ENCODE measurements around the gene USP13.
A peak's percentile ranks its signal among the peaks of the same experiment; 100 is the strongest.
"Not testable (repeated sequence)": the region's sequence is repeated elsewhere in the genome, so short reads cannot be mapped to it uniquely, and the experiment has no call there.

The USP13 gene

GRCh38 chr3:179652447-179653095, at the start of gene USP13:
USP13 (plus strand) TSS chr3:179653040; CDS start chr3:179653226, 186 bp downstream.
- peak; percentile 38 to 44 for DNase-seq (ENCODE audit: low read depth in 2 of 2)

- DNase-seq (ENCODE audit: low read depth in 2 of 2), result no peak
Measured at GRCh38 chr3:179603321-179603720, 49.5 kb upstream of the USP13 start.

- DNase-seq (ENCODE audit: low read depth in 2 of 2), result no peak
Measured at GRCh38 chr3:179603831-179604230, 49.0 kb upstream of the USP13 start.

- DNase-seq (ENCODE audit: low read depth in 2 of 2), result peak; percentile 85 to 87
Measured at GRCh38 chr3:179604321-179605078, 48.3 kb upstream of the USP13 start, which contains the start of the genes MRPL47 and NDUFB5. MRPL47 (minus strand) TSS chr3:179604638; CDS start chr3:179604624, 14 bp downstream. NDUFB5 (plus strand) TSS chr3:179604794; CDS start chr3:179604816, 22 bp downstream.

GRCh38 chr3:179606534-179607085, 46.2 kb upstream of the USP13 start:
- no peak for DNase-seq (ENCODE audit: low read depth in 2 of 2)

- DNase-seq (ENCODE audit: low read depth in 2 of 2), result no peak
Measured at GRCh38 chr3:179608931-179609720, 43.7 kb upstream of the USP13 start.

- no peak for DNase-seq (ENCODE audit: low read depth in 2 of 2)
Measured at GRCh38 chr3:179610066-179610465, 42.8 kb upstream of the USP13 start.

- DNase-seq (ENCODE audit: low read depth in 2 of 2), result no peak
Measured at GRCh38 chr3:179613807-179614206, 39.0 kb upstream of the USP13 start.

GRCh38 chr3:179615458-179616173, 37.2 kb upstream of the USP13 start:
- no peak for DNase-seq (ENCODE audit: low read depth in 2 of 2)

- no peak for DNase-seq (ENCODE audit: low read depth in 2 of 2)
Measured at GRCh38 chr3:179622023-179622422, 30.8 kb upstream of the USP13 start.

GRCh38 chr3:179624451-179624850, 28.4 kb upstream of the USP13 start:
- no peak for DNase-seq (ENCODE audit: low read depth in 2 of 2)

GRCh38 chr3:179630753-179631451, 21.9 kb upstream of the USP13 start:
- no peak for DNase-seq (ENCODE audit: low read depth in 2 of 2)

- DNase-seq (ENCODE audit: low read depth in 2 of 2), result no peak
Measured at GRCh38 chr3:179640469-179640868, 12.4 kb upstream of the USP13 start.

GRCh38 chr3:179642871-179643270, 10.0 kb upstream of the USP13 start:
- no peak for DNase-seq (ENCODE audit: low read depth in 2 of 2)

GRCh38 chr3:179643837-179644236, 9.0 kb upstream of the USP13 start:
- DNase-seq (ENCODE audit: low read depth in 2 of 2), result not testable (repeated sequence)

- no peak for DNase-seq (ENCODE audit: low read depth in 2 of 2)
Measured at GRCh38 chr3:179646177-179646576, 6.7 kb upstream of the USP13 start.

- no peak for DNase-seq (ENCODE audit: low read depth in 2 of 2)
Measured at GRCh38 chr3:179651687-179652446, 973 bp upstream of the USP13 start.

- peak; percentile 44 to 65 for DNase-seq (ENCODE audit: low read depth in 2 of 2)
Measured at GRCh38 chr3:179653096-179653797, 407 bp downstream of the USP13 start.

GRCh38 chr3:179655236-179655635, 2.4 kb downstream of the USP13 start:
- DNase-seq (ENCODE audit: low read depth in 2 of 2), result no peak

Data from stimulated activated CD4-positive, alpha-beta T cell treated with anti-CD3 and anti-CD28 coated beads, Interleukin-4, amount 100 ng/mL, for 48 hours (primary cell).